K562 (cell line): ENCODE measurements around the gene SPON1.

Experiments used
- FOXA1 ChIP-seq: fragments of 450-650 bp; IDR thresholded peaks from 2 replicates; pipeline ENCODE4 v1.6.1; 2016; ENCODE audit warnings: mild to moderate bottlenecking, borderline replicate concordance
- GABPA ChIP-seq: fragments of 200-800 bp; sonication (Bioruptor generic); conservative IDR thresholded peaks from 2 replicates; pipeline ENCODE4 v1.6.1; 2016; ENCODE audit warnings: low read depth, missing genetic modification characterization, missing compliant biosample characterization
- KLF13 ChIP-seq: fragments of 450-650 bp; IDR thresholded peaks from 2 replicates; pipeline ENCODE4 v1.6.1; 2016; ENCODE audit warnings: missing genetic modification characterization, low read depth, mild to moderate bottlenecking, missing compliant biosample characterization, moderate library complexity, borderline replicate concordance
- MTF1 ChIP-seq: fragments of 250-450 bp; sonication (Bioruptor Pico); IDR thresholded peaks from 2 replicates; pipeline ENCODE4 v1.9.0; 2021; ENCODE audit warnings: moderate library complexity, mild to moderate bottlenecking, inconsistent platforms, borderline replicate concordance
- NFRKB ChIP-seq: fragments of 450-650 bp; IDR thresholded peaks from 2 replicates; pipeline ENCODE4 v1.6.1; 2016; ENCODE audit warnings: low read depth
- POLR2A ChIP-seq: fragments of 450-650 bp; conservative IDR thresholded peaks from 2 replicates; pipeline ENCODE4 v1.6.1; 2016
- RFX5 ChIP-seq: IDR thresholded peaks from 2 replicates; pipeline ENCODE4 v1.6.1; 2011; ENCODE audit warnings: low read depth, mild to moderate bottlenecking, improper control_type of control experiment, low read length
- TRIM28 ChIP-seq: fragments of 450-650 bp; IDR thresholded peaks from 2 replicates; pipeline ENCODE4 v1.6.1; 2017
- YY1 ChIP-seq, 3 experiments: IDR thresholded peaks; 2 replicates each; pipeline ENCODE4 v1.6.1; 2011; ENCODE audit warnings: low read length in 2 of 3, mild to moderate bottlenecking in 2 of 3, moderate library complexity in 2 of 3, borderline replicate concordance in 1 of 3, control low read depth in 1 of 3, low read depth in 1 of 3; ENCODE audit not compliant: insufficient read depth in 3 of 3, insufficient replicate concordance in 2 of 3, control insufficient read depth in 1 of 3, insufficient read length in 1 of 3; ENCODE audit errors: extremely low read depth in 1 of 3
- ZFP1 ChIP-seq: fragments of 450-650 bp; formaldehyde crosslinking; IDR thresholded peaks from 2 replicates; pipeline ENCODE4 v1.4.0; 2020; ENCODE audit warnings: mild to moderate bottlenecking, mixed read lengths
- ZNF232 ChIP-seq: sonication (generic); formaldehyde crosslinking; IDR thresholded peaks from 2 replicates; pipeline ENCODE4 v1.8.0; 2022; ENCODE audit warnings: mild to moderate bottlenecking, missing genetic modification reagents
- TF ChIP-seq, protein P1 (sequence below), 3 experiments: IDR thresholded peaks in 2 of 3; conservative IDR thresholded peaks in 1 of 3; 2 replicates each; pipeline ENCODE4 v1.5.1; 2011 to 2012; ENCODE audit warnings: low read length in 3 of 3, mild to moderate bottlenecking in 3 of 3, control low read depth in 2 of 3, improper control_type of control experiment in 1 of 3, inconsistent platforms in 1 of 3, low read depth in 1 of 3, mixed read lengths in 1 of 3, moderate library complexity in 1 of 3; ENCODE audit not compliant: insufficient read depth in 2 of 3

DNA sequence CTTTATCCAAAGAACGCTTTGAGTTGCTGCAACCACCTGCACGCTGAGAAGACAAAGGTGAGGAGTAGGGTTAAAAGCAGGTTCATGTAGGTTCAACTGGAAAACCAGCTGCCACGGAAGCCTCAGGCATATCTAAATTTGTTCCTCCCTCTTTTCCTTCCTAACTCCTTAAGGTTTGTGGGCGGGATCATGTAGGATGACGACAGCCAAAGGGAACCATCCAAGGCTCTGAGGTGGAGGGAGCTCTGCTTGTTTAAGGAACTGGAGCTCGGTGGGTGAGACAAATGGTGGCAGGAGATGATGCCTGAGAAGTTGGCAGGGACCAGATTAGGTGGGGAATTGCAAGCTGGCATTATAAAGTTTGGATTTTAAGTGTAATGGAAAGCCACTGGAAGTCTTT, 60.3 kb downstream of the SPON1 start:
- TF ChIP-seq MTF1 = no peak
- TF ChIP-seq RFX5 = no peak
- no peak for TF ChIP-seq YY1 (IDR thresholded peaks at IDR 0.05; ENCODE audit: borderline replicate concordance in 1 of 3, control insufficient read depth in 1 of 3, extremely low read depth in 1 of 3, insufficient read depth in 3 of 3, insufficient read length in 1 of 3, insufficient replicate concordance in 2 of 3, low read depth in 1 of 3, low read length in 2 of 3)
- no peak for TF ChIP-seq KLF13 (tag)
- TF ChIP-seq GABPA (tag) = no peak
- no peak for TF ChIP-seq POLR2A
- TF ChIP-seq ZFP1 (CRISPR knock-in tag) = no peak
- TF ChIP-seq TRIM28 = no peak
- no peak for TF ChIP-seq NFRKB
- TF ChIP-seq, protein P1, sequence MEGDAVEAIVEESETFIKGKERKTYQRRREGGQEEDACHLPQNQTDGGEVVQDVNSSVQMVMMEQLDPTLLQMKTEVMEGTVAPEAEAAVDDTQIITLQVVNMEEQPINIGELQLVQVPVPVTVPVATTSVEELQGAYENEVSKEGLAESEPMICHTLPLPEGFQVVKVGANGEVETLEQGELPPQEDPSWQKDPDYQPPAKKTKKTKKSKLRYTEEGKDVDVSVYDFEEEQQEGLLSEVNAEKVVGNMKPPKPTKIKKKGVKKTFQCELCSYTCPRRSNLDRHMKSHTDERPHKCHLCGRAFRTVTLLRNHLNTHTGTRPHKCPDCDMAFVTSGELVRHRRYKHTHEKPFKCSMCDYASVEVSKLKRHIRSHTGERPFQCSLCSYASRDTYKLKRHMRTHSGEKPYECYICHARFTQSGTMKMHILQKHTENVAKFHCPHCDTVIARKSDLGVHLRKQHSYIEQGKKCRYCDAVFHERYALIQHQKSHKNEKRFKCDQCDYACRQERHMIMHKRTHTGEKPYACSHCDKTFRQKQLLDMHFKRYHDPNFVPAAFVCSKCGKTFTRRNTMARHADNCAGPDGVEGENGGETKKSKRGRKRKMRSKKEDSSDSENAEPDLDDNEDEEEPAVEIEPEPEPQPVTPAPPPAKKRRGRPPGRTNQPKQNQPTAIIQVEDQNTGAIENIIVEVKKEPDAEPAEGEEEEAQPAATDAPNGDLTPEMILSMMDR (IDR thresholded peaks at IDR 0.05 in 2 of 3, conservative IDR thresholded peaks at IDR 0.05 in 1 of 3; ENCODE audit: insufficient read depth in 2 of 3, low read depth in 1 of 3, low read length in 3 of 3) = no peak
- no peak for TF ChIP-seq ZNF232 (CRISPR knock-in tag)
- TF ChIP-seq FOXA1 = no peak
